C4-2B (cell line): ENCODE data around the gene VPS8.

Experiments
- CTCF ChIP-seq: fragments of 450-650 bp; conservative IDR thresholded peaks from 2 replicates; pipeline ENCODE4 v1.5.1; 2017; ENCODE audit warnings: mild to moderate bottlenecking
- ZFX ChIP-seq: fragments of 450-650 bp; IDR thresholded peaks from 2 replicates; pipeline ENCODE4 v1.6.1; 2017

DNA sequence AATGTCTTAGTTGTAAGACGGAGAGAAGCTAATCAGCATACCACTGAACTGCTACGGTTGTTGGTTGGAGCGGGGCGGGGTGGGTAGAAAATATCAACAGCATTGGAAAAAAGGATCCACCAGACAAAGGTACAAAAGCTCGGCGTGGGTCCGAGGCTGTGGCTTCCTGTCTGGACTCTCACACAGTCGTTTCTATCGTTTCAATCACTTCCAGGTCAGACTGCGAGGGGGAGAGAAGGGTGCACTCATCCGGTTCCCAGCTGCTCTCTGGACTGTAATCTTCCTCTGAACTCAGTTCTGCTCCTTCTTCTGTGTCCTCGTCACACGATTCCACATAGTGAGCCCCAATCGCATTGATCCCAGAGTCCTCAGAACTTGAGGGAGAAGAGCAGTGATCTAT is 270.9 kb downstream of the VPS8 start:
- TF ChIP-seq CTCF: no peak
- TF ChIP-seq ZFX: no peak
